Measurements from ENCODE around the gene SGCD. TPM values are rescaled to one million over a fixed set of nuclear protein-coding genes. Genes with fewer than 3 reads are reported as not detected.

SGCD gene
- total RNA-seq, 1 donor from 2014 or later, result 7.5 TPM

- ATAC-seq (no peak), DNase-seq (no peak)
- Histone ChIP-seq H3K9me3 (no peaks in the 10 kb centered on the region), H3K36me3 (no peaks in the 10 kb centered on the region), H3K27me3 (no peaks in the 10 kb centered on the region), H3K4me3 (no peak overlapping the region), H3K27ac (no peak overlapping the region), H3K4me1 (no peaks in the 10 kb centered on the region)
- intact Hi-C loops (cut with DNase I), result no loop called here
- no peak for TF ChIP-seq CTCF (IDR thresholded peaks at IDR 0.05)
Measured at GRCh38 chr5:156798201-156798600, 471.2 kb downstream of the SGCD start.

- no peaks in the 10 kb centered on the region for H3K4me1 ChIP-seq
- H3K27me3 ChIP-seq, result no peaks in the 10 kb centered on the region
- TF ChIP-seq CTCF (IDR thresholded peaks at IDR 0.05), result no peak
- no peak for DNase-seq
- intact Hi-C loops (cut with DNase I), result no loop called here
- H3K4me3 ChIP-seq, result no peak overlapping the region
- no peaks in the 10 kb centered on the region for H3K36me3 ChIP-seq
- H3K9me3 ChIP-seq, result no peaks in the 10 kb centered on the region
- H3K27ac ChIP-seq, result no peak overlapping the region
- no peak for ATAC-seq
Measured at GRCh38 chr5:156799171-156799570, 472.2 kb downstream of the SGCD start.

GRCh38 chr5:156800929-156801328 lies 474.0 kb downstream of the SGCD start:
- Histone ChIP-seq H3K36me3 (no peaks in the 10 kb centered on the region), H3K27ac (no peak overlapping the region), H3K4me1 (no peaks in the 10 kb centered on the region), H3K4me3 (no peak overlapping the region), H3K27me3 (no peaks in the 10 kb centered on the region), H3K9me3 (no peaks in the 10 kb centered on the region)
- DNase-seq (no peak), ATAC-seq (no peak)
- intact Hi-C loops (cut with DNase I), result no loop called here
- TF ChIP-seq CTCF (IDR thresholded peaks at IDR 0.05), result no peak

GRCh38 chr5:156802501-156802900 lies 475.5 kb downstream of the SGCD start:
- intact Hi-C loops (cut with DNase I), result no loop called here
- Histone ChIP-seq H3K4me3 (no peak overlapping the region), H3K27me3 (no peaks in the 10 kb centered on the region), H3K4me1 (no peaks in the 10 kb centered on the region), H3K9me3 (no peaks in the 10 kb centered on the region), H3K36me3 (no peaks in the 10 kb centered on the region), H3K27ac (no peak overlapping the region)
- ATAC-seq (no peak), DNase-seq (no peak)
- no peak for TF ChIP-seq CTCF (IDR thresholded peaks at IDR 0.05)

GRCh38 chr5:156803404-156803803 lies 476.4 kb downstream of the SGCD start:
- no peak for TF ChIP-seq CTCF (IDR thresholded peaks at IDR 0.05)
- H3K4me3 ChIP-seq, result no peak overlapping the region
- intact Hi-C loops (cut with DNase I), result no loop called here
- H3K36me3 ChIP-seq, result no peaks in the 10 kb centered on the region
- no peaks in the 10 kb centered on the region for H3K4me1 ChIP-seq
- H3K9me3 ChIP-seq, result no peaks in the 10 kb centered on the region
- ATAC-seq (no peak), DNase-seq (no peak)
- no peaks in the 10 kb centered on the region for H3K27me3 ChIP-seq
- H3K27ac ChIP-seq, result no peak overlapping the region

- ATAC-seq (no peak), DNase-seq (no peak)
- Histone ChIP-seq H3K27me3 (no peaks in the 10 kb centered on the region), H3K9me3 (no peaks in the 10 kb centered on the region), H3K4me1 (no peaks in the 10 kb centered on the region), H3K27ac (no peak overlapping the region), H3K4me3 (no peak overlapping the region), H3K36me3 (no peaks in the 10 kb centered on the region)
- intact Hi-C loops (cut with DNase I), result no loop called here
- no peak for TF ChIP-seq CTCF (IDR thresholded peaks at IDR 0.05)
Measured at GRCh38 chr5:156812959-156813358, 486.0 kb downstream of the SGCD start.

Data from upper lobe of right lung (tissue), 1 donor.